OCI-LY1 (cell line): Measurements from ENCODE around the gene PXDN.

ENCODE experiments used
- EZH2 ChIP-seq: fragments of 200-600 bp; sonication (generic), shearing (Covaris generic); IDR thresholded peaks from 2 replicates; pipeline ENCODE4 v1.8.0; 2017; ENCODE audit warnings: borderline replicate concordance, mixed run types, mild to moderate bottlenecking, antibody characterized with exemption, low read length, moderate library complexity, mixed read lengths
- TF ChIP-seq, protein P1 (sequence below): fragments of 200-600 bp; sonication (generic), shearing (Covaris generic); IDR thresholded peaks from 2 replicates; pipeline ENCODE4 v1.5.1; 2017; ENCODE audit warnings: mild to moderate bottlenecking, antibody characterized with exemption, low read length, moderate library complexity, mixed read lengths

DNA sequence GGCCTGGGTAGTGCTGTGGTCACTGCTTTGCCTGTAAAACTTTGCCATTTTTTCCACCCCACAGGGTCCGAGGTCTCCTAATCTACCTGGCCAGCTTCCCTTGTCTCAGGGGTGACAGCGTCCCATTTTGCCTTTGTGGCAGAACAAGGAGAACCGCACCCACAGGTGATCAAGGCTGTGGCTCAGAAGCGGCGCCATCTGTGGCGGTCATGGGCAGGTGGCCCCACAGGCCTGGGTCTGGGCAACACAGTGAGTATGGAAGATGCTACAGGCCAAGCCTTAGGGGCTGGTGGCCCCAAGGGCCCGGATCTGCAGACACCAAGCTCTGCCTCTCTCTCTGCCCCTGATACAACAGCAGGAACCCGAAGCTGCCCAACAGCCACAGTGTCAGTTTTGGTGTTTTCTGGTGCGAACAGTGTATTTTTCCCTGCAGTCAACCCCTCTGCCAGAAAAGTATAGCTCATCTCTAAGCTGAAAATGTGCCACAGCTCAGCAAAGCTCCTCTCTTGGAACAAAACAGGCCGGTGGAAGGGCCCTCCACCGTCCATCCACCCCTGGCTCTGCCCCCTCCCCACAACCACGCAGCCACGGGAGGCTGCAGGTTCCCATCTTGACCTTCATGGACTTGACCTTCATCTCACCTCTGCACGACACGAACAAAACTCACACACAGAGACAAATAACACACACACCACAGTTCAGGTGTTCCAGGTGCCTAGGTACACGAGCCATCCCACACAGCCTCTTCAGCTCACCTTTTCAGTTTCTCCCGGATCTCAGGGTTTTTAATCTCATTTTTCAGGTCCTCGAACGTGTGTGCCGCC lies 96.7 kb downstream of the PXDN start:
- TF ChIP-seq, protein P1, sequence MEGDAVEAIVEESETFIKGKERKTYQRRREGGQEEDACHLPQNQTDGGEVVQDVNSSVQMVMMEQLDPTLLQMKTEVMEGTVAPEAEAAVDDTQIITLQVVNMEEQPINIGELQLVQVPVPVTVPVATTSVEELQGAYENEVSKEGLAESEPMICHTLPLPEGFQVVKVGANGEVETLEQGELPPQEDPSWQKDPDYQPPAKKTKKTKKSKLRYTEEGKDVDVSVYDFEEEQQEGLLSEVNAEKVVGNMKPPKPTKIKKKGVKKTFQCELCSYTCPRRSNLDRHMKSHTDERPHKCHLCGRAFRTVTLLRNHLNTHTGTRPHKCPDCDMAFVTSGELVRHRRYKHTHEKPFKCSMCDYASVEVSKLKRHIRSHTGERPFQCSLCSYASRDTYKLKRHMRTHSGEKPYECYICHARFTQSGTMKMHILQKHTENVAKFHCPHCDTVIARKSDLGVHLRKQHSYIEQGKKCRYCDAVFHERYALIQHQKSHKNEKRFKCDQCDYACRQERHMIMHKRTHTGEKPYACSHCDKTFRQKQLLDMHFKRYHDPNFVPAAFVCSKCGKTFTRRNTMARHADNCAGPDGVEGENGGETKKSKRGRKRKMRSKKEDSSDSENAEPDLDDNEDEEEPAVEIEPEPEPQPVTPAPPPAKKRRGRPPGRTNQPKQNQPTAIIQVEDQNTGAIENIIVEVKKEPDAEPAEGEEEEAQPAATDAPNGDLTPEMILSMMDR, result no peak
- no peak for TF ChIP-seq EZH2
